ENCODE measurements around the gene PIF1.

DNA sequence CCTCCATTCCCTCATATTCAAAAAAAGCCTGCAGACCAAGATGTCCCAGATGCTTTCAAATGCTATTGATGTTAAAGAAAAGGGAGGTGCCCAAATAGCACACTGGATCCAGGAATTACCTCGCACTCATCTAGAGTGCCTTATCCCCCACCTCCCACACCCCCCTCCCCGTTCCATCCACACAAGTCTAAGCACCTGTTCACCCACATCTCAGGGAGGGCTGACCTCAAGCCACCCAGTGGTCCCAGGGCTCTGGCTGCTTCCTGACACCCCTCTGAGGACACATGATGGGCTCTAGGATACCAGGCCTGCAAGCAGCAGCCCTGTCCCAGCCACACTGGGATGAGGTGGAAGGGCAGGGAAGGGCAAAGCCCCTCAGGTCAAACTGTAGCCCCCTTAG lies 54.8 kb downstream of the PIF1 start:
- TF ChIP-seq, protein P1, sequence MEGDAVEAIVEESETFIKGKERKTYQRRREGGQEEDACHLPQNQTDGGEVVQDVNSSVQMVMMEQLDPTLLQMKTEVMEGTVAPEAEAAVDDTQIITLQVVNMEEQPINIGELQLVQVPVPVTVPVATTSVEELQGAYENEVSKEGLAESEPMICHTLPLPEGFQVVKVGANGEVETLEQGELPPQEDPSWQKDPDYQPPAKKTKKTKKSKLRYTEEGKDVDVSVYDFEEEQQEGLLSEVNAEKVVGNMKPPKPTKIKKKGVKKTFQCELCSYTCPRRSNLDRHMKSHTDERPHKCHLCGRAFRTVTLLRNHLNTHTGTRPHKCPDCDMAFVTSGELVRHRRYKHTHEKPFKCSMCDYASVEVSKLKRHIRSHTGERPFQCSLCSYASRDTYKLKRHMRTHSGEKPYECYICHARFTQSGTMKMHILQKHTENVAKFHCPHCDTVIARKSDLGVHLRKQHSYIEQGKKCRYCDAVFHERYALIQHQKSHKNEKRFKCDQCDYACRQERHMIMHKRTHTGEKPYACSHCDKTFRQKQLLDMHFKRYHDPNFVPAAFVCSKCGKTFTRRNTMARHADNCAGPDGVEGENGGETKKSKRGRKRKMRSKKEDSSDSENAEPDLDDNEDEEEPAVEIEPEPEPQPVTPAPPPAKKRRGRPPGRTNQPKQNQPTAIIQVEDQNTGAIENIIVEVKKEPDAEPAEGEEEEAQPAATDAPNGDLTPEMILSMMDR (IDR thresholded peaks at IDR 0.05; ENCODE audit: low read depth, low read length, poor library complexity, severe bottlenecking), result no peak
- TF ChIP-seq EZH2phosphoT487 (IDR thresholded peaks at IDR 0.05; ENCODE audit: borderline replicate concordance, low read length), result no peak
